ENCODE results near the gene SELENON.

SELENON gene

GRCh38 chr1:25766721-25767436 lies 33.1 kb upstream of the SELENON start:
- H3K4me3 Mint-ChIP-seq: no peak overlapping the region
- ATAC-seq (no peak), DNase-seq (ENCODE audit: low spot score in 2 of 2) (no peak)
- no peaks in the 10 kb centered on the region for H3K9me3 Mint-ChIP-seq
- no peaks in the 10 kb centered on the region for H3K36me3 Mint-ChIP-seq
- H3K27ac Mint-ChIP-seq: peak overlapping the region; percentile 12
- H3K4me1 Mint-ChIP-seq: peaks cover 13% of the 10 kb centered on the region

GRCh38 chr1:25767437-25767770 lies 32.6 kb upstream of the SELENON start:
- H3K4me1 Mint-ChIP-seq: peaks cover 13% of the 10 kb centered on the region
- no peak for ATAC-seq
- DNase-seq (ENCODE audit: low spot score in 2 of 2): no peak
- H3K9me3 Mint-ChIP-seq: no peaks in the 10 kb centered on the region
- peak overlapping the region; percentile 12 for H3K27ac Mint-ChIP-seq
- no peak overlapping the region for H3K4me3 Mint-ChIP-seq
- no peaks in the 10 kb centered on the region for H3K36me3 Mint-ChIP-seq

GRCh38 chr1:25768999-25769398 lies 31.0 kb upstream of the SELENON start:
- Mint-ChIP-seq H3K36me3 (no peaks in the 10 kb centered on the region), H3K9me3 (no peaks in the 10 kb centered on the region), H3K4me3 (no peak overlapping the region), H3K27ac (peak overlapping the region; percentile 0), H3K4me1 (peaks cover 25% of the 10 kb centered on the region)
- ATAC-seq: no peak
- DNase-seq (ENCODE audit: low spot score in 2 of 2): no peak

- Mint-ChIP-seq H3K9me3 (no peaks in the 10 kb centered on the region), H3K36me3 (no peaks in the 10 kb centered on the region), H3K27ac (no peak overlapping the region), H3K4me1 (peaks cover 33% of the 10 kb centered on the region), H3K4me3 (no peak overlapping the region)
- DNase-seq (ENCODE audit: low spot score in 2 of 2): no peak
- ATAC-seq: no peak
Observed at GRCh38 chr1:25769625-25770383, 30.2 kb upstream of the SELENON start.

- H3K9me3 Mint-ChIP-seq: no peaks in the 10 kb centered on the region
- peaks cover 3% of the 10 kb centered on the region for H3K36me3 Mint-ChIP-seq
- ATAC-seq (no peak), DNase-seq (ENCODE audit: low spot score in 2 of 2) (no peak)
- no peak overlapping the region for H3K27ac Mint-ChIP-seq
- no peak overlapping the region for H3K4me3 Mint-ChIP-seq
- H3K4me1 Mint-ChIP-seq: peaks cover 42% of the 10 kb centered on the region
Observed at GRCh38 chr1:25770541-25771220, 29.3 kb upstream of the SELENON start.

- ATAC-seq (no peak), DNase-seq (ENCODE audit: low spot score in 2 of 2) (no peak)
- H3K4me1 Mint-ChIP-seq: peaks cover 45% of the 10 kb centered on the region
- peaks cover 4% of the 10 kb centered on the region for H3K36me3 Mint-ChIP-seq
- H3K9me3 Mint-ChIP-seq: no peaks in the 10 kb centered on the region
- H3K27ac Mint-ChIP-seq: no peak overlapping the region
- H3K4me3 Mint-ChIP-seq: no peak overlapping the region
Observed at GRCh38 chr1:25771221-25772114, 28.5 kb upstream of the SELENON start.

- Mint-ChIP-seq H3K27ac (no peak overlapping the region), H3K4me3 (no peak overlapping the region), H3K4me1 (peaks cover 45% of the 10 kb centered on the region), H3K9me3 (no peaks in the 10 kb centered on the region), H3K36me3 (peaks cover 4% of the 10 kb centered on the region)
- DNase-seq (ENCODE audit: low spot score in 2 of 2) (no peak), ATAC-seq (no peak)
Observed at GRCh38 chr1:25772164-25772563, 27.8 kb upstream of the SELENON start.

- peaks cover 45% of the 10 kb centered on the region for H3K4me1 Mint-ChIP-seq
- no peak overlapping the region for H3K4me3 Mint-ChIP-seq
- H3K36me3 Mint-ChIP-seq: peaks cover 4% of the 10 kb centered on the region
- ATAC-seq (no peak), DNase-seq (ENCODE audit: low spot score in 2 of 2) (no peak)
- H3K9me3 Mint-ChIP-seq: no peaks in the 10 kb centered on the region
- no peak overlapping the region for H3K27ac Mint-ChIP-seq
Observed at GRCh38 chr1:25772692-25773245, 27.2 kb upstream of the SELENON start.

GRCh38 chr1:25773441-25774125 lies 26.4 kb upstream of the SELENON start:
- DNase-seq (ENCODE audit: low spot score in 2 of 2): no peak
- Mint-ChIP-seq H3K9me3 (no peaks in the 10 kb centered on the region), H3K27ac (peak overlapping the region; percentile 71), H3K4me1 (peaks cover 41% of the 10 kb centered on the region), H3K36me3 (peaks cover 4% of the 10 kb centered on the region), H3K4me3 (peak overlapping the region; percentile 64)
- ATAC-seq: no peak

- H3K27ac Mint-ChIP-seq: peak overlapping the region; percentile 71
- DNase-seq (ENCODE audit: low spot score in 2 of 2) (no peak), ATAC-seq (no peak)
- H3K4me1 Mint-ChIP-seq: peaks cover 34% of the 10 kb centered on the region
- peaks cover 4% of the 10 kb centered on the region for H3K36me3 Mint-ChIP-seq
- H3K9me3 Mint-ChIP-seq: no peaks in the 10 kb centered on the region
- peak overlapping the region; percentile 64 for H3K4me3 Mint-ChIP-seq
Observed at GRCh38 chr1:25774206-25774803, 25.7 kb upstream of the SELENON start.

- peak overlapping the region; percentile 71 for H3K27ac Mint-ChIP-seq
- peak; percentile 90 for ATAC-seq
- DNase-seq (ENCODE audit: low spot score in 2 of 2): peak; percentile 34 to 67
- H3K4me1 Mint-ChIP-seq: peaks cover 33% of the 10 kb centered on the region
- H3K9me3 Mint-ChIP-seq: no peaks in the 10 kb centered on the region
- peaks cover 4% of the 10 kb centered on the region for H3K36me3 Mint-ChIP-seq
- peak overlapping the region; percentile 64 for H3K4me3 Mint-ChIP-seq
Observed at GRCh38 chr1:25774921-25775771, 24.8 kb upstream of the SELENON start.

GRCh38 chr1:25779388-25779787 lies 20.6 kb upstream of the SELENON start:
- ATAC-seq (no peak), DNase-seq (ENCODE audit: low spot score in 2 of 2) (no peak)
- Mint-ChIP-seq H3K9me3 (no peaks in the 10 kb centered on the region), H3K36me3 (peaks cover 4% of the 10 kb centered on the region), H3K27ac (no peak overlapping the region), H3K4me3 (no peak overlapping the region), H3K4me1 (peaks cover 17% of the 10 kb centered on the region)

GRCh38 chr1:25779894-25780293 lies 20.1 kb upstream of the SELENON start:
- Mint-ChIP-seq H3K9me3 (no peaks in the 10 kb centered on the region), H3K27ac (no peak overlapping the region), H3K36me3 (peaks cover 4% of the 10 kb centered on the region), H3K4me1 (peaks cover 11% of the 10 kb centered on the region), H3K4me3 (no peak overlapping the region)
- DNase-seq (ENCODE audit: low spot score in 2 of 2) (no peak), ATAC-seq (no peak)

Data from stimulated activated effector memory CD8-positive, alpha-beta T cell treated with anti-CD3 and anti-CD28 coated beads, Interleukin-12 subunit alpha, Interleukin-12 subunit beta, amount 100 ng/mL, for 72 hours (primary cell).